ENCODE results near the gene PTPN23. TPM values are rescaled to one million over a fixed set of nuclear protein-coding genes. Genes with fewer than 3 reads are reported as not detected.

Gene PTPN23
- total and polyA plus RNA-seq, 7 donors = 7.8 to 26.9 (median 11.4) TPM

DNA sequence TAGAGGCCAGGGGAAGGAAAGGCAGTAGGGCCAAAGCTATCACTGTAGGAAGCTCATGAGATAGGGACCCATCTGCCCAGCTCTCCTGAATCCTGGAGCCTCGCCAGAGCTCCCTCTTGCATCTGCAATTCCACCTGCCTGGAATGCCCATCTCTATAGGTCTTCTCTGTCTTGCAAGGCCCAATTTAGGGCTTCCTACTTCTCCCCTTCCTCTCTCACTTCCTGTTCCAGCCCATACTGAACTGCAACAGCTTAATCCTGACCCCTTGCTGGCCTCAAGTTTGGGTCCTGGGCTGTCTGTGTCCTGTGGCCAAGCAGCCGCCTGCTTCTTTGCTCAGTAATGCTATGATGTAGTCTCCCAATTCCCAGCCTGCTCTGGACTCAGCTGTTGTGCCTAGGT lies 3.6 kb upstream of the PTPN23 start:
- Histone ChIP-seq H3K27ac (no peak overlapping the region), H3K4me3 (no peak overlapping the region), H3K36me3 (no peaks in the 10 kb centered on the region), H3K4me1 (peaks cover 0 to 22% (median 19%) of the 10 kb centered on the region in 4 donors), H3K9me3 (no peaks in the 10 kb centered on the region), H3K27me3 (no peaks in the 10 kb centered on the region)
- intact Hi-C loops (cut with DNase I) = no loop called here
- TF ChIP-seq EP300 (IDR thresholded peaks at IDR 0.05) (no peak), POLR2A (IDR thresholded peaks at IDR 0.05) (no peak), POLR2AphosphoS5 (IDR thresholded peaks at IDR 0.05) (no peak)
- TF ChIP-seq, protein P1, sequence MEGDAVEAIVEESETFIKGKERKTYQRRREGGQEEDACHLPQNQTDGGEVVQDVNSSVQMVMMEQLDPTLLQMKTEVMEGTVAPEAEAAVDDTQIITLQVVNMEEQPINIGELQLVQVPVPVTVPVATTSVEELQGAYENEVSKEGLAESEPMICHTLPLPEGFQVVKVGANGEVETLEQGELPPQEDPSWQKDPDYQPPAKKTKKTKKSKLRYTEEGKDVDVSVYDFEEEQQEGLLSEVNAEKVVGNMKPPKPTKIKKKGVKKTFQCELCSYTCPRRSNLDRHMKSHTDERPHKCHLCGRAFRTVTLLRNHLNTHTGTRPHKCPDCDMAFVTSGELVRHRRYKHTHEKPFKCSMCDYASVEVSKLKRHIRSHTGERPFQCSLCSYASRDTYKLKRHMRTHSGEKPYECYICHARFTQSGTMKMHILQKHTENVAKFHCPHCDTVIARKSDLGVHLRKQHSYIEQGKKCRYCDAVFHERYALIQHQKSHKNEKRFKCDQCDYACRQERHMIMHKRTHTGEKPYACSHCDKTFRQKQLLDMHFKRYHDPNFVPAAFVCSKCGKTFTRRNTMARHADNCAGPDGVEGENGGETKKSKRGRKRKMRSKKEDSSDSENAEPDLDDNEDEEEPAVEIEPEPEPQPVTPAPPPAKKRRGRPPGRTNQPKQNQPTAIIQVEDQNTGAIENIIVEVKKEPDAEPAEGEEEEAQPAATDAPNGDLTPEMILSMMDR (IDR thresholded peaks at IDR 0.05) = no peak
- WGBS, 2 donors = 85 to 94% methylated on average over 2 of the region's 2 CpGs
- DNase-seq = no peak

DNA sequence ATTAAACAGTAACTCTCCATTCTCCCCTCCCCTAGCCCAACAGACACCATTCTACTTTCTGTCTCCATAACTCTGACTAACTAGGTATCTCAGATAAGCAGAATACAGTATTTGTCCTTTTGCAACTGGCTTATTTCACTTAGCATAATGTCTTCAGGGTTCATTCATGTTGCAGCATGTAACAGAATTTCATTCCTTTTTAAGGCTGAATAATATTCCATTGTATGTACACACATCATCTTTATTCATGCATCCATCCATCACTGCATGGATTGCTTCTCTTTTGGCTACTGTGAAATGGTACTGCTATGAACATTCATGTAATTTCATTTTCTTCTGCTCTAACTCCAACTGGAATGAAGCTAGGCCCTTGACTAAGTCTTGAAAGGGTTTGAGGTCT lies 2.0 kb upstream of the PTPN23 start:
- no peak for DNase-seq
- no peaks in the 10 kb centered on the region for H3K9me3 ChIP-seq
- intact Hi-C loops (cut with DNase I) = no loop called here
- no peak overlapping the region for H3K27ac ChIP-seq
- TF ChIP-seq EP300 (IDR thresholded peaks at IDR 0.05) (no peak), POLR2AphosphoS5 (IDR thresholded peaks at IDR 0.05) (no peak), POLR2A (IDR thresholded peaks at IDR 0.05) (no peak)
- TF ChIP-seq, protein P1 (IDR thresholded peaks at IDR 0.05) = no peak
- H3K4me1 ChIP-seq = peaks cover 0 to 38% (median 30%) of the 10 kb centered on the region in 4 donors
- H3K36me3 ChIP-seq = no peaks in the 10 kb centered on the region
- H3K4me3 ChIP-seq = no peak overlapping the region
- no peaks in the 10 kb centered on the region for H3K27me3 ChIP-seq

DNA sequence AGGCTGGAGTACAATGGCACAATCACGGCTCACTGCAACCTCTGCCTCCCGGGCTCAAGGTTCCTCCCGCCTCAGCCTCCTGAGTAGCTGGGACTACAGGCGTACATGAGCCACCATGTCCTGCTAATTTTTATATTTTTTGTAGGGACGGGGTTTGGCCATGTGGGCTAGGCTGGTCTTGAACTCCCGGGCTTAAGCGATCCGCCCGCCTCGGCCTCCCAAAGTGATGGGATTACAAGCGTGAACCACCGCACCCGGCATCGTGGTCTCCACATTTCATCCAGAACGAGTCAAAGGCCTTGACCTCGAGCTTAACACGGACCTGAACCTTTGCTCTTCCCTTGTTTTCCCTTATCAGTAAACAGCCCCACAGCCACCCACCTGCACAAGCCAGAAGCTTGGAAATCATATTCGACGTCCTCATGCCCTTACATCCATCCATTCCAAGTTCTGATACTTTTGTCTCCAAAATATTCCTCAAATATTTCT lies 1.4 kb upstream of the PTPN23 start:
- Histone ChIP-seq H3K4me3 (peak overlapping the region; percentile 86 to 99 (median 96)), H3K36me3 (no peaks in the 10 kb centered on the region), H3K27me3 (no peaks in the 10 kb centered on the region), H3K4me1 (peaks cover 0 to 38% (median 30%) of the 10 kb centered on the region in 4 donors), H3K27ac (peak overlapping the region; percentile 96 to 99 (median 98)), H3K9me3 (no peaks in the 10 kb centered on the region)
- no peak for DNase-seq
- intact Hi-C loops (cut with DNase I) = no loop called here
- WGBS, 2 donors = 68 to 83% methylated on average over 19 of the region's 19 CpGs
- TF ChIP-seq POLR2A (IDR thresholded peaks at IDR 0.05) (no peak), POLR2AphosphoS5 (IDR thresholded peaks at IDR 0.05) (no peak), EP300 (IDR thresholded peaks at IDR 0.05) (no peak)
- TF ChIP-seq, protein P1 (IDR thresholded peaks at IDR 0.05) = no peak

DNA sequence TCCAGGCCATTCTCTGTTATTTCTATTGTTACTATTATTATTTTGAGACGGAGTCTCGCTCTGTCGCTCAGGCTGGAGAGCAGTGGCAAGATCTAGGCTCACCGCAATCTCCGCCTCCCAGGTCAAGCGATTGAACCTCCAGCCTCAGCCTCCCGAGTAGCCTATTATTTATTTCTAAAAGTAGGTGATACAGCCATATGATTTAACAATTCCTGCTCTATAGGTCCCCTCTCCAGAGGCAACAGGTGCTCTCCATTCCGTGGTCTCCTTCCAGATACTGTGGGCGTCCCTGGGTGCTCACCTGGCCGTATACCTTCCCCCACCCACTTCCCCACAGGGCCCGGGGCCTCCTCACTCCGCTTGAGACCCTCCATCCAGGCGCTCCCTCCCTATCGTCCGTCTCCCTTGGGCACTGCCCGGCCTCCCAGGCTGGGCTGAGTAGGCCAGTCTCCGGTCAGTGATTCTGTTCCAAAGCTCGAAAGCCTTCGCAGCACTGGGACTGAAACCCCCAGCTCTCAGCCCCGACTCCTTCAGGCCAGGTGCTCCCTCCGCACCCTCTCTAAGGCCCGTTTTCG lies 708 bp upstream of the PTPN23 start:
- WGBS, 2 donors = 7 to 12% methylated on average over 23 of the region's 23 CpGs
- TF ChIP-seq POLR2A (IDR thresholded peaks at IDR 0.05) = no peak
- TF ChIP-seq, protein P1 (IDR thresholded peaks at IDR 0.05) = no peak
- TF ChIP-seq EP300 (IDR thresholded peaks at IDR 0.05) = no peak
- no peak for TF ChIP-seq POLR2AphosphoS5 (IDR thresholded peaks at IDR 0.05)
- Histone ChIP-seq H3K4me3 (peak overlapping the region; percentile 86 to 99 (median 96)), H3K9me3 (no peaks in the 10 kb centered on the region), H3K27ac (peak overlapping the region; percentile 96 to 99 (median 98)), H3K36me3 (no peaks in the 10 kb centered on the region), H3K4me1 (peaks cover 0 to 42% (median 30%) of the 10 kb centered on the region in 4 donors), H3K27me3 (no peaks in the 10 kb centered on the region)
- intact Hi-C loops (cut with DNase I) = loop anchor here (2.0 to 5.0 kb wide), 2 partner anchors 97 to 218 kb away; partner anchors contain the start of genes KIF9, KLHL18 and SETD2
- DNase-seq = no peak
